Neural progenitor cell (in vitro differentiated cells): ENCODE results near the gene EFNA2. TPM values are rescaled to one million over a fixed set of nuclear protein-coding genes. Genes with fewer than 3 reads are reported as not detected.
A peak's percentile ranks its signal among the peaks of the same experiment; 100 is the strongest.

Experiments used
- DNase-seq: peaks from one replicate; pipeline ENCODE4 v3.0.0-alpha.2; 2016; ENCODE audit warnings: low spot score
- H2AFZ ChIP-seq: fragments of 200-600 bp; sonication (generic); replicated peaks from 2 replicates; pipeline ENCODE4 v1.6.1; 2016; ENCODE audit warnings: antibody characterized with exemption
- H3F3A ChIP-seq: fragments of 200-600 bp; sonication (generic); 2 replicates; pipeline ENCODE4 v1.6.1; 2016; ENCODE audit warnings: antibody characterized with exemption, low read depth
- H3K27ac ChIP-seq: fragments of 200-600 bp; sonication (generic); 2 replicates; pipeline ENCODE4 v1.5.1; 2016; ENCODE audit warnings: mild to moderate bottlenecking
- H3K27me3 ChIP-seq: fragments of 200-600 bp; sonication (generic); 2 replicates; pipeline ENCODE4 v1.6.1; 2016; ENCODE audit warnings: mild to moderate bottlenecking, moderate library complexity
- H3K36me3 ChIP-seq: fragments of 200-600 bp; sonication (generic); 2 replicates; pipeline ENCODE4 v1.5.1; 2016
- H3K4me1 ChIP-seq: fragments of 200-600 bp; sonication (generic); 2 replicates; pipeline ENCODE4 v1.6.1; 2016; ENCODE audit warnings: mixed run types
- H3K4me2 ChIP-seq: fragments of 200-600 bp; sonication (generic); 2 replicates; pipeline ENCODE4 v1.6.1; 2016
- H3K4me3 ChIP-seq: fragments of 200-600 bp; sonication (generic); 2 replicates; pipeline ENCODE4 v1.5.1; 2016
- H3K79me2 ChIP-seq: fragments of 200-600 bp; sonication (generic); 2 replicates; pipeline ENCODE4 v1.6.1; 2016; ENCODE audit warnings: low read depth
- H3K9ac ChIP-seq: fragments of 200-600 bp; sonication (generic); 2 replicates; pipeline ENCODE4 v1.6.1; 2016
- H3K9me3 ChIP-seq: fragments of 200-600 bp; sonication (generic); 2 replicates; pipeline ENCODE4 v1.5.1; 2016; ENCODE audit warnings: low read depth
- H4K20me1 ChIP-seq: fragments of 200-600 bp; sonication (generic); 2 replicates; pipeline ENCODE4 v1.6.1; 2016; ENCODE audit warnings: low read depth
- H3K27ac Mint-ChIP-seq: 3 replicates; pipeline ENCODE4 v1.8.0; 2021; ENCODE audit warnings: mixed read lengths
- H3K27me3 Mint-ChIP-seq: 2 replicates; pipeline ENCODE4 v1.8.0; 2022; ENCODE audit warnings: low read depth, mild to moderate bottlenecking, inconsistent platforms, moderate library complexity, mixed read lengths; ENCODE audit not compliant: insufficient read depth
- H3K36me3 Mint-ChIP-seq: 3 replicates; pipeline ENCODE4 v1.8.0; 2021; ENCODE audit warnings: mixed read lengths
- H3K4me1 Mint-ChIP-seq: 3 replicates; pipeline ENCODE4 v1.8.0; 2021; ENCODE audit warnings: mixed read lengths
- H3K4me3 Mint-ChIP-seq: 3 replicates; pipeline ENCODE4 v1.8.0; 2021; ENCODE audit warnings: mild to moderate bottlenecking, moderate library complexity, mixed read lengths
- H3K9me3 Mint-ChIP-seq: 3 replicates; pipeline ENCODE4 v1.8.0; 2020; ENCODE audit warnings: mixed read lengths
- EZH2 ChIP-seq: fragments of 200-600 bp; sonication (generic); IDR thresholded peaks from 2 replicates; pipeline ENCODE4 v1.6.1; 2017; ENCODE audit warnings: antibody characterized with exemption, mild to moderate bottlenecking, moderate library complexity
- EZH2phosphoT487 ChIP-seq: fragments of 200-600 bp; sonication (generic); IDR thresholded peaks from 2 replicates; pipeline ENCODE4 v1.6.1; 2017; ENCODE audit warnings: antibody characterized with exemption
- total RNA-seq: library from RNA; depleted of rRNA; stranded (reverse); fragments of >200 nt; gene quantifications from 2 replicates; pipeline ENCODE4 v1.2.3, GENCODE V29; 2015; ENCODE audit warnings: low replicate concordance
- TF ChIP-seq, protein P1 (sequence below): fragments of 200-600 bp; sonication (generic); IDR thresholded peaks from 2 replicates; pipeline ENCODE4 v1.5.1; 2017; ENCODE audit warnings: antibody characterized with exemption, mild to moderate bottlenecking

The EFNA2 gene
- total RNA-seq, 1 donor from 2014 or later: 13.2 TPM

- peaks cover 63% of the 10 kb centered on the region for H3F3A ChIP-seq
- H3K36me3 ChIP-seq: no peaks in the 10 kb centered on the region
- H4K20me1 ChIP-seq: peaks cover 15% of the 10 kb centered on the region
- peaks cover 15% of the 10 kb centered on the region for H3K79me2 ChIP-seq
- H3K27ac ChIP-seq: peak overlapping the region; percentile 2
- no peaks in the 10 kb centered on the region for H3K9me3 ChIP-seq
- Mint-ChIP-seq H3K27ac (peak overlapping the region; percentile 98), H3K27me3 (peaks cover 15% of the 10 kb centered on the region), H3K36me3 (peaks cover under 1% of the 10 kb centered on the region), H3K4me1 (peaks cover 64% of the 10 kb centered on the region), H3K4me3 (peak overlapping the region; percentile 79), H3K9me3 (no peaks in the 10 kb centered on the region)
- H3K4me2 ChIP-seq: peak overlapping the region; percentile 78
- H3K27me3 ChIP-seq: peaks cover 14% of the 10 kb centered on the region
- H3K4me1 ChIP-seq: peaks cover 60% of the 10 kb centered on the region
- no peak overlapping the region for H3K9ac ChIP-seq
- H3K4me3 ChIP-seq: no peak overlapping the region
- no peak overlapping the region for H2AFZ ChIP-seq
- TF ChIP-seq EZH2: no peak
- TF ChIP-seq, protein P1, sequence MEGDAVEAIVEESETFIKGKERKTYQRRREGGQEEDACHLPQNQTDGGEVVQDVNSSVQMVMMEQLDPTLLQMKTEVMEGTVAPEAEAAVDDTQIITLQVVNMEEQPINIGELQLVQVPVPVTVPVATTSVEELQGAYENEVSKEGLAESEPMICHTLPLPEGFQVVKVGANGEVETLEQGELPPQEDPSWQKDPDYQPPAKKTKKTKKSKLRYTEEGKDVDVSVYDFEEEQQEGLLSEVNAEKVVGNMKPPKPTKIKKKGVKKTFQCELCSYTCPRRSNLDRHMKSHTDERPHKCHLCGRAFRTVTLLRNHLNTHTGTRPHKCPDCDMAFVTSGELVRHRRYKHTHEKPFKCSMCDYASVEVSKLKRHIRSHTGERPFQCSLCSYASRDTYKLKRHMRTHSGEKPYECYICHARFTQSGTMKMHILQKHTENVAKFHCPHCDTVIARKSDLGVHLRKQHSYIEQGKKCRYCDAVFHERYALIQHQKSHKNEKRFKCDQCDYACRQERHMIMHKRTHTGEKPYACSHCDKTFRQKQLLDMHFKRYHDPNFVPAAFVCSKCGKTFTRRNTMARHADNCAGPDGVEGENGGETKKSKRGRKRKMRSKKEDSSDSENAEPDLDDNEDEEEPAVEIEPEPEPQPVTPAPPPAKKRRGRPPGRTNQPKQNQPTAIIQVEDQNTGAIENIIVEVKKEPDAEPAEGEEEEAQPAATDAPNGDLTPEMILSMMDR: no peak
- no peak for TF ChIP-seq EZH2phosphoT487
- peak; percentile 86 for DNase-seq
These were observed 20.7 kb upstream of the EFNA2 start for GRCh38 chr19:1264801-1265614.

DNA sequence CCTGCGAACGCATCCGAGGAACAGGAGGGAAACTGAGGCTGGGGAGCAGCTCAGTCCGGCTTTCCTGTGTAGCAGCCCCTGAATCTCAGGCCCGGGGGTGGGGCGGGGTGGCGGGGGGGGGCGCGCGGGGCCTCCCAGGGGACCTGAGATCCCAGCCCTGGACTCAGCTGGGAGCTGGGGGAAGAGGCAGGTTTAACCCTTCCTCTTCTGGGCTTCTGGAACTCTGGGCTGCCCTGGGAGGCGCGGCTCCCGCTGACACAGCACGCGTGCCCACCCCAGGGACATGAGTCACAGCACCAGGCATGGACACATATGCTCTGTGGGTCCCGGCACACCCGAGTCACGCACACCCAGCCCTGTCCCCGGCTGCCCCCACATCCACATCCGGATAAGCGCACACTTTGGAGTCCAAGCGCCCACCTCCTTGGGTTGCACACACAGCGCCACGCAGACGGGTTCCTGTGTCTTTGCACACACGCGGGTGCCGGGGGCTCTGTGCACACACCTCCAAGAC is 20.0 kb upstream of the EFNA2 start:
- no peak overlapping the region for H2AFZ ChIP-seq
- no peaks in the 10 kb centered on the region for H3K36me3 ChIP-seq
- peak overlapping the region; percentile 62 for H3K4me3 ChIP-seq
- peaks cover 21% of the 10 kb centered on the region for H3K79me2 ChIP-seq
- H3K4me1 Mint-ChIP-seq: peaks cover 68% of the 10 kb centered on the region
- peaks cover 16% of the 10 kb centered on the region for H4K20me1 ChIP-seq
- DNase-seq: no peak
- peak overlapping the region; percentile 78 for H3K4me2 ChIP-seq
- H3K4me3 Mint-ChIP-seq: peak overlapping the region; percentile 79
- peaks cover 4% of the 10 kb centered on the region for H3K36me3 Mint-ChIP-seq
- H3K9ac ChIP-seq: no peak overlapping the region
- peaks cover 61% of the 10 kb centered on the region for H3K4me1 ChIP-seq
- peaks cover 64% of the 10 kb centered on the region for H3F3A ChIP-seq
- no peaks in the 10 kb centered on the region for H3K9me3 ChIP-seq
- peak overlapping the region; percentile 98 for H3K27ac Mint-ChIP-seq
- H3K27me3 ChIP-seq: peaks cover 14% of the 10 kb centered on the region
- TF ChIP-seq EZH2 (no peak), EZH2phosphoT487 (no peak)
- TF ChIP-seq, protein P1: no peak
- H3K9me3 Mint-ChIP-seq: no peaks in the 10 kb centered on the region
- H3K27ac ChIP-seq: no peak overlapping the region
- peaks cover 20% of the 10 kb centered on the region for H3K27me3 Mint-ChIP-seq

DNA sequence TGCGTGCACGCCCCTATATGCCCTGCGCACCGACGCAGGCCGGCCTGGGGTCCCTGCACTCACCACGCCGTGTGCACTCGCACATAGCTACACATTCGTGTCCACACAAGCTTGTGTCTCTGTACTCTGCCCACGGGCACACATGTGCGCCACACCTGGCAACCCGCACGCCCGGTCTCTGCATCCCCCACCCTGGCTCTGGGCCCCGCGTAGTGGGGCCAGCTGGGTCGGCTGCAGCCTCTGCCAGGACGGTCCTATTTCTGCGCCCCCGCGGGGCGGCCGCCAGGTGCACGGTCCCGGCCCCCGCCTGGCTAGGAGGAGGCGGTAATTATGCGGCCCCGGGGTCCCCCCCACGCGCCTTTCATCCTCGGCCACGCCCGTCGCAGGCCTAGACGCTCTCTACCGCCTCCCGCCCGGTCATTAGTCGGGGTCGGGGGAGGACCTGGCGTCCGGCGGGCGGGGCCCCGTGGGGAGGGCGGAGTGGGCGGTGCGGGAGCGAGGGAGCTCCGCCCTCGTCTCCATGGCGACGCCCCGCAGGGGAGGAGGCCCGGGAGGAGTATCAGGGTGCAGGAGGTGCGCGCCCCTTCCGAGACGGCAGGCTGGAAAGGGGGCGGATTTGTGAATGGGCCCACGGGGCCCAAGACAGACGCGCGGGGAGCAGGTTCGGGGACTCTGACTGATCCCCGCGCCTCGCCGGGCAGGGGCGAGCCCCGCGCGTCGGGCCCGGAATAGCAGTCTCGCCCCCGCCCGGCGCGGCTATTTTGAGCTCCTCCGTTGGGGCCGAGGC is 19.4 kb upstream of the EFNA2 start:
- TF ChIP-seq EZH2phosphoT487 (no peak), EZH2 (no peak)
- TF ChIP-seq, protein P1: no peak
- Histone ChIP-seq H3K27ac (no peak overlapping the region), H3K9ac (no peak overlapping the region), H3K27me3 (peaks cover 14% of the 10 kb centered on the region), H3K9me3 (no peaks in the 10 kb centered on the region), H3F3A (peaks cover 68% of the 10 kb centered on the region), H2AFZ (peak overlapping the region; percentile 23), H3K79me2 (peaks cover 28% of the 10 kb centered on the region), H4K20me1 (peaks cover 23% of the 10 kb centered on the region), H3K4me2 (peak overlapping the region; percentile 78), H3K4me1 (peaks cover 66% of the 10 kb centered on the region), H3K36me3 (no peaks in the 10 kb centered on the region), H3K4me3 (peak overlapping the region; percentile 62)
- DNase-seq: peak; percentile 95
- H3K4me3 Mint-ChIP-seq: peak overlapping the region; percentile 77
- no peaks in the 10 kb centered on the region for H3K9me3 Mint-ChIP-seq
- H3K36me3 Mint-ChIP-seq: peaks cover 9% of the 10 kb centered on the region
- peaks cover 73% of the 10 kb centered on the region for H3K4me1 Mint-ChIP-seq
- peak overlapping the region; percentile 21 for H3K27ac Mint-ChIP-seq
- H3K27me3 Mint-ChIP-seq: peaks cover 25% of the 10 kb centered on the region
